Keratinocyte (primary cell): ENCODE results near the gene RYR2. TPM values are rescaled to one million over a fixed set of nuclear protein-coding genes. Genes with fewer than 3 reads are reported as not detected.

Experiments
- DNase-seq: peaks from one replicate; pipeline ENCODE4 v3.0.0-alpha.2; 2011; ENCODE audit warnings: low read depth, missing footprints, low spot score
- FAIRE-seq: peaks from 2 replicates; lab custom pipeline; 2011; peaks lifted over from hg19 to GRCh38; lab: Jason Lieb, UNC
- H2AFZ ChIP-seq: 2 replicates; pipeline ENCODE4 v1.6.0; 2012; ENCODE audit warnings: low read length, control low read depth, inconsistent platforms; ENCODE audit not compliant: control insufficient read depth
- H3K27ac ChIP-seq: 2 replicates; pipeline ENCODE4 v1.5.1; 2011; ENCODE audit warnings: low read length; ENCODE audit not compliant: control insufficient read depth, insufficient read depth
- H3K27me3 ChIP-seq: 3 replicates; pipeline ENCODE4 v1.6.0; 2011; ENCODE audit warnings: low read length; ENCODE audit not compliant: control insufficient read depth, insufficient read depth; ENCODE audit errors: extremely low read depth
- H3K36me3 ChIP-seq, 2 experiments: 2 replicates in 1 of 2; 3 replicates in 1 of 2; pipeline ENCODE4 v1.5.1; 2011; ENCODE audit warnings: low read length in 2 of 2, mild to moderate bottlenecking in 1 of 2; ENCODE audit not compliant: control insufficient read depth in 2 of 2, insufficient read depth in 2 of 2; ENCODE audit errors: extremely low read depth in 1 of 2
- H3K4me1 ChIP-seq: 3 replicates; pipeline ENCODE4 v1.5.1; 2011; ENCODE audit warnings: low read length; ENCODE audit not compliant: control insufficient read depth, insufficient read depth; ENCODE audit errors: extremely low read depth
- H3K4me2 ChIP-seq: 3 replicates; pipeline ENCODE4 v1.6.0; 2011; ENCODE audit warnings: low read depth, low read length; ENCODE audit not compliant: control insufficient read depth, insufficient read depth; ENCODE audit errors: extremely low read depth
- H3K4me3 ChIP-seq, 3 experiments: fragments of 200-600 bp in 1 of 3; sonication (generic) in 1 of 3; 2 replicates in 2 of 3; 3 replicates in 1 of 3; pipeline ENCODE4 v1.5.1; 2011 to 2016; ENCODE audit warnings: low read length in 3 of 3, mild to moderate bottlenecking in 3 of 3, control low read depth in 2 of 3, inconsistent platforms in 1 of 3, low read depth in 1 of 3, mixed read lengths in 1 of 3, mixed run types in 1 of 3, moderate library complexity in 1 of 3; ENCODE audit not compliant: control insufficient read depth in 2 of 3, insufficient read depth in 2 of 3; ENCODE audit errors: extremely low read depth in 1 of 3
- H3K79me2 ChIP-seq: 2 replicates; pipeline ENCODE4 v1.6.0; 2012; ENCODE audit warnings: low read length; ENCODE audit not compliant: control insufficient read depth, insufficient read depth
- H3K9ac ChIP-seq: 3 replicates; pipeline ENCODE4 v1.6.0; 2011; ENCODE audit warnings: low read length; ENCODE audit not compliant: control insufficient read depth, insufficient read depth; ENCODE audit errors: extremely low read depth
- H3K9me1 ChIP-seq: 3 replicates; pipeline ENCODE4 v1.6.0; 2011; ENCODE audit warnings: low read length; ENCODE audit not compliant: control insufficient read depth, insufficient read depth; ENCODE audit errors: extremely low read depth
- H3K9me3 ChIP-seq: 2 replicates; pipeline ENCODE4 v1.5.1; 2012; ENCODE audit warnings: low read depth, low read length; ENCODE audit not compliant: control insufficient read depth
- H4K20me1 ChIP-seq: 3 replicates; pipeline ENCODE4 v1.6.0; 2011; ENCODE audit warnings: low read length; ENCODE audit not compliant: control insufficient read depth, insufficient read depth; ENCODE audit errors: extremely low read depth
- EZH2 ChIP-seq: IDR thresholded peaks from one replicate; pipeline ENCODE4 v1.6.1; 2012; ENCODE audit warnings: inconsistent platforms, mild to moderate bottlenecking, low read length, moderate library complexity
- dilution Hi-C: fragments of 300-500 bp; cut with MboI; formaldehyde crosslinking; loops from one replicate; pipeline ENCODE4 v1.7.0; 2020; ENCODE audit warnings: low sequenced_read_pairs; ENCODE audit not compliant: extremely low pct_ligation_motif_present
- polyA plus RNA-seq, 5 experiments: library from polyadenylated mRNA; depleted of rRNA in 3 of 5; stranded (reverse) in 3 of 5; stranded (forward) in 1 of 5; unstranded in 1 of 5; fragments of >200 nt; gene quantifications; 1 replicate in 1 of 5; 2 replicates in 3 of 5; 3 replicates in 1 of 5; pipeline versions ENCODE4 v1.2.1 to v1.2.3, GENCODE V29; 2011 to 2012; ENCODE audit warnings: missing spikeins in 2 of 5, low read depth in 1 of 5, low replicate concordance in 1 of 5
- TF ChIP-seq, protein P1 (sequence below), 3 experiments: IDR thresholded peaks in 1 of 3; conservative IDR thresholded peaks in 1 of 3; optimal IDR thresholded peaks in 1 of 3; 2 replicates in 2 of 3; 3 replicates in 1 of 3; pipeline versions ENCODE3 to v1.5.1; 2011; ENCODE audit warnings: low read length in 3 of 3, mild to moderate bottlenecking in 3 of 3, moderate library complexity in 2 of 3, control low read depth in 1 of 3, inconsistent platforms in 1 of 3; ENCODE audit not compliant: insufficient read depth in 2 of 3; ENCODE audit errors: extremely low read depth in 1 of 3

RYR2 gene
- polyA plus RNA-seq, 1 donor (not counting 4 experiments of a cell fraction or from before 2014, with no cell fraction given): 0.05 TPM

DNA sequence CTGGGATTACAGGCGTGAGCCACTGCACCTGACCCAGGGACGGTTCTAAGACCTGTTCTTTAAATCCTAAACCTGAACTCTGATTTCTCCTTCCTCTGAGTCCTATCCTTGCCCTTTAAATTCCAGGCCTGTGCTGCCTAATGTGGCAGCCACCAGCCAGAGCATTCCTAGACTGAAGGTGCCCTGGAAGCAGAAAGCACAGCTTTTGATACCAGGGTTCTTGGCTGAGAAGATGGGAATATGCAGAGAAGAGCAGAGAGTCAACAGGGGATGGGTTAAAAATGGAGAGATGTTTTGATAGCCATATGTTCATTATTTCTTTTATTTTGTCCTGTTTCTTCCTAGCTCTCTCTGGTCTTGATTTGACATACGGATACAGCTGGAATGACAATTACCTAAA lies 49.7 kb downstream of the RYR2 start:
- no peak overlapping the region for H2AFZ ChIP-seq
- no peaks in the 10 kb centered on the region for H3K9me3 ChIP-seq
- no peak overlapping the region for H3K9ac ChIP-seq
- no peaks in the 10 kb centered on the region for H3K79me2 ChIP-seq
- H3K36me3 ChIP-seq: no peaks in the 10 kb centered on the region
- no peaks in the 10 kb centered on the region for H3K27me3 ChIP-seq
- H4K20me1 ChIP-seq: no peaks in the 10 kb centered on the region
- H3K27ac ChIP-seq: no peak overlapping the region
- no peaks in the 10 kb centered on the region for H3K4me1 ChIP-seq
- DNase-seq (no peak), FAIRE-seq (no peak)
- dilution Hi-C loops: no loop called here
- no peak overlapping the region for H3K4me2 ChIP-seq
- no peak for TF ChIP-seq EZH2
- TF ChIP-seq, protein P1, sequence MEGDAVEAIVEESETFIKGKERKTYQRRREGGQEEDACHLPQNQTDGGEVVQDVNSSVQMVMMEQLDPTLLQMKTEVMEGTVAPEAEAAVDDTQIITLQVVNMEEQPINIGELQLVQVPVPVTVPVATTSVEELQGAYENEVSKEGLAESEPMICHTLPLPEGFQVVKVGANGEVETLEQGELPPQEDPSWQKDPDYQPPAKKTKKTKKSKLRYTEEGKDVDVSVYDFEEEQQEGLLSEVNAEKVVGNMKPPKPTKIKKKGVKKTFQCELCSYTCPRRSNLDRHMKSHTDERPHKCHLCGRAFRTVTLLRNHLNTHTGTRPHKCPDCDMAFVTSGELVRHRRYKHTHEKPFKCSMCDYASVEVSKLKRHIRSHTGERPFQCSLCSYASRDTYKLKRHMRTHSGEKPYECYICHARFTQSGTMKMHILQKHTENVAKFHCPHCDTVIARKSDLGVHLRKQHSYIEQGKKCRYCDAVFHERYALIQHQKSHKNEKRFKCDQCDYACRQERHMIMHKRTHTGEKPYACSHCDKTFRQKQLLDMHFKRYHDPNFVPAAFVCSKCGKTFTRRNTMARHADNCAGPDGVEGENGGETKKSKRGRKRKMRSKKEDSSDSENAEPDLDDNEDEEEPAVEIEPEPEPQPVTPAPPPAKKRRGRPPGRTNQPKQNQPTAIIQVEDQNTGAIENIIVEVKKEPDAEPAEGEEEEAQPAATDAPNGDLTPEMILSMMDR (optimal IDR thresholded peaks at IDR 0.05 in 1 of 3, IDR thresholded peaks at IDR 0.05 in 1 of 3, conservative IDR thresholded peaks at IDR 0.05 in 1 of 3; ENCODE audit: extremely low read depth in 1 of 3, insufficient read depth in 2 of 3, low read length in 3 of 3): no peak
- no peak overlapping the region for H3K4me3 ChIP-seq
- H3K9me1 ChIP-seq: no peaks in the 10 kb centered on the region

DNA sequence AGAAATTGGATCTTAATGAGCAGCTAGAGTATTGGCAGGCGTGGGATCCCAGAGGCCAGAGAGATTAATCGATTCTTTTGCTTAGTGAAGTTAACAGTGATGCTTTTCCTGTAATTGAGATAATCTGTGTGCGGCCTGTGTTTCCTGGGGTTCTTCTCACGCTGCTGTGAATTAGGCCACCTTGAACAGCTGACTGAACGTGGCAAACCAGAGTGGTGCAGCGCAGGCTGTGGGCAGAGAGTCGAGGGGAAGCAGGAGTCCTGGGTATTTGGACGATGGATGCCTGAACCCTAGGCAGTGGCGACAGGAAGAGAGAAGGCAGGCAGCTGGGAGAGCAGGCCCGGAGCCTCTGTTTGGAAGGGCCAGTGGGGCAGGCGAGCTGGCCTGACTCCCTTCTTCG lies 51.7 kb downstream of the RYR2 start:
- Histone ChIP-seq H3K27me3 (no peaks in the 10 kb centered on the region), H2AFZ (no peak overlapping the region), H3K4me2 (no peak overlapping the region), H3K9me1 (no peaks in the 10 kb centered on the region), H3K9me3 (no peaks in the 10 kb centered on the region), H3K79me2 (no peaks in the 10 kb centered on the region), H3K4me3 (no peak overlapping the region), H3K27ac (no peak overlapping the region), H3K9ac (no peak overlapping the region), H3K4me1 (no peaks in the 10 kb centered on the region), H4K20me1 (no peaks in the 10 kb centered on the region), H3K36me3 (no peaks in the 10 kb centered on the region)
- dilution Hi-C loops: no loop called here
- DNase-seq (no peak), FAIRE-seq (no peak)
- TF ChIP-seq EZH2: no peak
- TF ChIP-seq, protein P1 (optimal IDR thresholded peaks at IDR 0.05 in 1 of 3, IDR thresholded peaks at IDR 0.05 in 1 of 3, conservative IDR thresholded peaks at IDR 0.05 in 1 of 3; ENCODE audit: extremely low read depth in 1 of 3, insufficient read depth in 2 of 3, low read length in 3 of 3): no peak
